ENCODE measurements around the gene CCDC34.

CCDC34 gene

GRCh38 chr11:27295928-27296327, 67.1 kb downstream of the CCDC34 start:
- CTCF ChIA-PET: interaction anchor here (1.4 kb wide), 2 partner anchors 10 to 190 kb away, joined by 4 to 5 read pairs; no protein-coding TSS in a partner anchor

GRCh38 chr11:27294654-27295053, 68.4 kb downstream of the CCDC34 start:
- H3K36me3 ChIP-seq (ENCODE audit: control insufficient read depth in 4 of 4, insufficient read depth in 4 of 4, low read length in 3 of 4): no peaks in the 10 kb centered on the region
- H3K4me3 ChIP-seq (ENCODE audit: control insufficient read depth in 1 of 7, extremely low read depth in 1 of 7, insufficient read depth in 4 of 7, low read depth in 2 of 7, low read length in 6 of 7): no peak overlapping the region
- CTCF ChIA-PET: no interaction called here
- peaks cover 0 to 10% (median 4%) of the 10 kb centered on the region in 5 experiments for H3K9me3 ChIP-seq (ENCODE audit: control extremely low read depth in 1 of 5, control insufficient read depth in 4 of 5, insufficient read depth in 2 of 5, low read depth in 1 of 5, low read length in 4 of 5)
- H3K27me3 ChIP-seq (replicated peaks in 2 of 5; ENCODE audit: control insufficient read depth in 4 of 5, insufficient read depth in 5 of 5, low read length in 4 of 5): no peaks in the 10 kb centered on the region
- no peak overlapping the region for H3K27ac ChIP-seq (ENCODE audit: insufficient read depth in 1 of 2, low read depth in 1 of 2, low read length in 2 of 2, poor library complexity in 1 of 2, severe bottlenecking in 2 of 2)
- POLR2A ChIA-PET: no interaction called here
- WGBS (ENCODE audit: insufficient coverage): no CpG with 5 or more reads among the region's 4 CpGs
- no peaks in the 10 kb centered on the region for H3K4me1 ChIP-seq (ENCODE audit: control extremely low read depth in 1 of 4, control insufficient read depth in 4 of 4, insufficient read depth in 4 of 4, low read length in 3 of 4)
- DNase-seq: no peak

More at GRCh38 chr11:27295928-27296327, 67.1 kb downstream of the CCDC34 start:
- H3K9me3 ChIP-seq (ENCODE audit: control extremely low read depth in 1 of 5, control insufficient read depth in 4 of 5, insufficient read depth in 2 of 5, low read depth in 1 of 5, low read length in 4 of 5): peaks cover 0 to 7% (median 4%) of the 10 kb centered on the region in 5 experiments
- no peak for DNase-seq
- H3K36me3 ChIP-seq (ENCODE audit: control insufficient read depth in 4 of 4, insufficient read depth in 4 of 4, low read length in 3 of 4): no peaks in the 10 kb centered on the region
- no peaks in the 10 kb centered on the region for H3K4me1 ChIP-seq (ENCODE audit: control extremely low read depth in 1 of 4, control insufficient read depth in 4 of 4, insufficient read depth in 4 of 4, low read length in 3 of 4)
- no peaks in the 10 kb centered on the region for H3K27me3 ChIP-seq (replicated peaks in 2 of 5; ENCODE audit: control insufficient read depth in 4 of 5, insufficient read depth in 5 of 5, low read length in 4 of 5)
- WGBS (ENCODE audit: insufficient coverage): no CpG with 5 or more reads among the region's 1 CpG
- no peak overlapping the region for H3K4me3 ChIP-seq (ENCODE audit: control insufficient read depth in 1 of 7, extremely low read depth in 1 of 7, insufficient read depth in 4 of 7, low read depth in 2 of 7, low read length in 6 of 7)
- H3K27ac ChIP-seq (ENCODE audit: insufficient read depth in 1 of 2, low read depth in 1 of 2, low read length in 2 of 2, poor library complexity in 1 of 2, severe bottlenecking in 2 of 2): no peak overlapping the region
- POLR2A ChIA-PET: no interaction called here

- CTCF ChIA-PET: interaction anchor here (0.6 kb wide), 1 partner anchor 150 kb away, joined by 4 read pairs; no protein-coding TSS in a partner anchor
- Histone ChIP-seq H3K36me3 (ENCODE audit: control insufficient read depth in 4 of 4, insufficient read depth in 4 of 4, low read length in 3 of 4) (no peaks in the 10 kb centered on the region), H3K9me3 (ENCODE audit: control extremely low read depth in 1 of 5, control insufficient read depth in 4 of 5, insufficient read depth in 2 of 5, low read depth in 1 of 5, low read length in 4 of 5) (peaks cover 0 to 10% (median 4%) of the 10 kb centered on the region in 5 experiments), H3K27me3 (replicated peaks in 2 of 5; ENCODE audit: control insufficient read depth in 4 of 5, insufficient read depth in 5 of 5, low read length in 4 of 5) (no peaks in the 10 kb centered on the region), H3K4me1 (ENCODE audit: control extremely low read depth in 1 of 4, control insufficient read depth in 4 of 4, insufficient read depth in 4 of 4, low read length in 3 of 4) (no peaks in the 10 kb centered on the region), H3K27ac (ENCODE audit: insufficient read depth in 1 of 2, low read depth in 1 of 2, low read length in 2 of 2, poor library complexity in 1 of 2, severe bottlenecking in 2 of 2) (no peak overlapping the region), H3K4me3 (ENCODE audit: control insufficient read depth in 1 of 7, extremely low read depth in 1 of 7, insufficient read depth in 4 of 7, low read depth in 2 of 7, low read length in 6 of 7) (no peak overlapping the region)
- 94% methylated on average over 2 of the region's 6 CpGs for WGBS (ENCODE audit: insufficient coverage)
- no peak for DNase-seq
- POLR2A ChIA-PET: no interaction called here
Measured at GRCh38 chr11:27293515-27294417, 69.2 kb downstream of the CCDC34 start.

GRCh38 chr11:27292637-27293010, 70.4 kb downstream of the CCDC34 start:
- WGBS (ENCODE audit: insufficient coverage): no CpG with 5 or more reads among the region's 2 CpGs
- ChIA-PET POLR2A (no interaction called here), CTCF (no interaction called here)
- Histone ChIP-seq H3K27me3 (replicated peaks in 2 of 5; ENCODE audit: control insufficient read depth in 4 of 5, insufficient read depth in 5 of 5, low read length in 4 of 5) (peaks cover 0 to 2% (median 0%) of the 10 kb centered on the region in 5 experiments), H3K4me1 (ENCODE audit: control extremely low read depth in 1 of 4, control insufficient read depth in 4 of 4, insufficient read depth in 4 of 4, low read length in 3 of 4) (no peaks in the 10 kb centered on the region), H3K36me3 (ENCODE audit: control insufficient read depth in 4 of 4, insufficient read depth in 4 of 4, low read length in 3 of 4) (no peaks in the 10 kb centered on the region), H3K27ac (ENCODE audit: insufficient read depth in 1 of 2, low read depth in 1 of 2, low read length in 2 of 2, poor library complexity in 1 of 2, severe bottlenecking in 2 of 2) (no peak overlapping the region), H3K9me3 (ENCODE audit: control extremely low read depth in 1 of 5, control insufficient read depth in 4 of 5, insufficient read depth in 2 of 5, low read depth in 1 of 5, low read length in 4 of 5) (peaks cover 0 to 10% (median 4%) of the 10 kb centered on the region in 5 experiments), H3K4me3 (ENCODE audit: control insufficient read depth in 1 of 7, extremely low read depth in 1 of 7, insufficient read depth in 4 of 7, low read depth in 2 of 7, low read length in 6 of 7) (no peak overlapping the region)
- no peak for DNase-seq

GRCh38 chr11:27291954-27292636, 70.9 kb downstream of the CCDC34 start:
- WGBS (ENCODE audit: insufficient coverage): 54% methylated on average over 3 of the region's 5 CpGs
- H3K4me1 ChIP-seq (ENCODE audit: control extremely low read depth in 1 of 4, control insufficient read depth in 4 of 4, insufficient read depth in 4 of 4, low read length in 3 of 4): no peaks in the 10 kb centered on the region
- H3K27ac ChIP-seq (ENCODE audit: insufficient read depth in 1 of 2, low read depth in 1 of 2, low read length in 2 of 2, poor library complexity in 1 of 2, severe bottlenecking in 2 of 2): no peak overlapping the region

GRCh38 chr11:27291302-27291889, 71.6 kb downstream of the CCDC34 start:
- Histone ChIP-seq H3K36me3 (ENCODE audit: control insufficient read depth in 4 of 4, insufficient read depth in 4 of 4, low read length in 3 of 4) (no peaks in the 10 kb centered on the region), H3K4me3 (ENCODE audit: control insufficient read depth in 1 of 7, extremely low read depth in 1 of 7, insufficient read depth in 4 of 7, low read depth in 2 of 7, low read length in 6 of 7) (no peak overlapping the region), H3K9me3 (ENCODE audit: control extremely low read depth in 1 of 5, control insufficient read depth in 4 of 5, insufficient read depth in 2 of 5, low read depth in 1 of 5, low read length in 4 of 5) (peaks cover 0 to 10% (median 4%) of the 10 kb centered on the region in 5 experiments), H3K27me3 (replicated peaks in 2 of 5; ENCODE audit: control insufficient read depth in 4 of 5, insufficient read depth in 5 of 5, low read length in 4 of 5) (peaks cover 0 to 2% (median 0%) of the 10 kb centered on the region in 5 experiments), H3K4me1 (ENCODE audit: control extremely low read depth in 1 of 4, control insufficient read depth in 4 of 4, insufficient read depth in 4 of 4, low read length in 3 of 4) (no peaks in the 10 kb centered on the region), H3K27ac (ENCODE audit: insufficient read depth in 1 of 2, low read depth in 1 of 2, low read length in 2 of 2, poor library complexity in 1 of 2, severe bottlenecking in 2 of 2) (no peak overlapping the region)
- POLR2A ChIA-PET: no interaction called here
- DNase-seq: peak; percentile 8 to 34 (median 28)
- CTCF ChIA-PET: no interaction called here
- 96% methylated on average over 5 of the region's 6 CpGs for WGBS (ENCODE audit: insufficient coverage)

More at GRCh38 chr11:27291954-27292636, 70.9 kb downstream of the CCDC34 start:
- peaks cover 0 to 10% (median 4%) of the 10 kb centered on the region in 5 experiments for H3K9me3 ChIP-seq (ENCODE audit: control extremely low read depth in 1 of 5, control insufficient read depth in 4 of 5, insufficient read depth in 2 of 5, low read depth in 1 of 5, low read length in 4 of 5)
- H3K27me3 ChIP-seq (replicated peaks in 2 of 5; ENCODE audit: control insufficient read depth in 4 of 5, insufficient read depth in 5 of 5, low read length in 4 of 5): peaks cover 0 to 2% (median 0%) of the 10 kb centered on the region in 5 experiments
- ChIA-PET CTCF (no interaction called here), POLR2A (no interaction called here)
- no peaks in the 10 kb centered on the region for H3K36me3 ChIP-seq (ENCODE audit: control insufficient read depth in 4 of 4, insufficient read depth in 4 of 4, low read length in 3 of 4)
- DNase-seq: no peak
- no peak overlapping the region for H3K4me3 ChIP-seq (ENCODE audit: control insufficient read depth in 1 of 7, extremely low read depth in 1 of 7, insufficient read depth in 4 of 7, low read depth in 2 of 7, low read length in 6 of 7)

Data from common myeloid progenitor, CD34-positive (primary cell).